CD4-positive, alpha-beta T cell treated with Interleukin-15 for 4 hours (primary cell): ENCODE measurements around the gene EXT2.

Experiments
- DNase-seq: peaks from one replicate; pipeline ENCODE4 v3.0.0-alpha.2; 2020; ENCODE audit warnings: low spot score

EXT2 gene

GRCh38 chr11:44133335-44133946 lies 38.0 kb downstream of the EXT2 start:
- no peak for DNase-seq

GRCh38 chr11:44134625-44135024 lies 39.1 kb downstream of the EXT2 start:
- no peak for DNase-seq

GRCh38 chr11:44136176-44136945 lies 40.9 kb downstream of the EXT2 start:
- no peak for DNase-seq

GRCh38 chr11:44137057-44137456 lies 41.6 kb downstream of the EXT2 start:
- DNase-seq, result no peak

- DNase-seq, result no peak
These were observed 42.8 kb downstream of the EXT2 start for GRCh38 chr11:44138286-44138685.

GRCh38 chr11:44138980-44139379 lies 43.5 kb downstream of the EXT2 start:
- DNase-seq, result no peak

- DNase-seq, result no peak
These were observed 44.3 kb downstream of the EXT2 start for GRCh38 chr11:44139565-44140330.

GRCh38 chr11:44140372-44140771 lies 44.9 kb downstream of the EXT2 start:
- no peak for DNase-seq

GRCh38 chr11:44140805-44141204 lies 45.3 kb downstream of the EXT2 start:
- no peak for DNase-seq

- no peak for DNase-seq
These were observed 48.8 kb downstream of the EXT2 start for GRCh38 chr11:44143987-44144909.

- no peak for DNase-seq
These were observed 49.7 kb downstream of the EXT2 start for GRCh38 chr11:44145011-44145775.

GRCh38 chr11:44146931-44147330 lies 51.5 kb downstream of the EXT2 start:
- no peak for DNase-seq

GRCh38 chr11:44147751-44148150 lies 52.3 kb downstream of the EXT2 start:
- DNase-seq, result no peak

- no peak for DNase-seq
These were observed 54.2 kb downstream of the EXT2 start for GRCh38 chr11:44149651-44150050.

GRCh38 chr11:44150401-44150800 lies 54.9 kb downstream of the EXT2 start:
- DNase-seq, result no peak

GRCh38 chr11:44157019-44157418 lies 61.5 kb downstream of the EXT2 start:
- DNase-seq, result no peak

GRCh38 chr11:44158384-44158783 lies 62.9 kb downstream of the EXT2 start:
- DNase-seq, result no peak

GRCh38 chr11:44159848-44160721 lies 64.6 kb downstream of the EXT2 start:
- no peak for DNase-seq

GRCh38 chr11:44162004-44162403 lies 66.5 kb downstream of the EXT2 start:
- no peak for DNase-seq

GRCh38 chr11:44162662-44163061 lies 67.2 kb downstream of the EXT2 start:
- DNase-seq, result no peak
